Measurements from ENCODE around the gene DGKB.

GRCh38 chr7:14420768-14421167 lies 481.8 kb downstream of the DGKB start:
- no peak for TF ChIP-seq CTCF (optimal IDR thresholded peaks at IDR 0.05 in 1 of 3, IDR thresholded peaks at IDR 0.05 in 1 of 3, conservative IDR thresholded peaks at IDR 0.05 in 1 of 3; ENCODE audit: extremely low read depth in 1 of 3, insufficient read depth in 2 of 3, low read length in 3 of 3)
- TF ChIP-seq EZH2 (IDR thresholded peaks at IDR 0.05; ENCODE audit: low read length), result no peak

Measured in keratinocyte (primary cell).